ENCODE data around the gene RENBP. TPM values are rescaled to one million over a fixed set of nuclear protein-coding genes. Genes with fewer than 3 reads are reported as not detected.

The RENBP gene
- total and polyA plus RNA-seq, 9 of the 15 experiments (the other 6 are each of a cell fraction or from before 2014, with no cell fraction given) = 0.07 to 14.8 (median 10.6) TPM; not detected in 1

- TF ChIP-seq TAL1 (IDR thresholded peaks at IDR 0.05) = no peak
- TF ChIP-seq WHSC1 (IDR thresholded peaks at IDR 0.05; ENCODE audit: low read length) = no peak
- TF ChIP-seq STAT5B (CRISPR knock-in tag; IDR thresholded peaks at IDR 0.05) = no peak
- TF ChIP-seq ID3 (CRISPR knock-in tag; IDR thresholded peaks at IDR 0.05) = no peak
- TF ChIP-seq ID3 (tag; IDR thresholded peaks at IDR 0.05) = peak; percentile 68; the same call in 1 of the 2 replicates
- no peak for TF ChIP-seq SMARCA5 (IDR thresholded peaks at IDR 0.05)
- no peak for TF ChIP-seq SMAD2 (IDR thresholded peaks at IDR 0.05; ENCODE audit: low read depth, low read length)
- TF ChIP-seq, protein P1, sequence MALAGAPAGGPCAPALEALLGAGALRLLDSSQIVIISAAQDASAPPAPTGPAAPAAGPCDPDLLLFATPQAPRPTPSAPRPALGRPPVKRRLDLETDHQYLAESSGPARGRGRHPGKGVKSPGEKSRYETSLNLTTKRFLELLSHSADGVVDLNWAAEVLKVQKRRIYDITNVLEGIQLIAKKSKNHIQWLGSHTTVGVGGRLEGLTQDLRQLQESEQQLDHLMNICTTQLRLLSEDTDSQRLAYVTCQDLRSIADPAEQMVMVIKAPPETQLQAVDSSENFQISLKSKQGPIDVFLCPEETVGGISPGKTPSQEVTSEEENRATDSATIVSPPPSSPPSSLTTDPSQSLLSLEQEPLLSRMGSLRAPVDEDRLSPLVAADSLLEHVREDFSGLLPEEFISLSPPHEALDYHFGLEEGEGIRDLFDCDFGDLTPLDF (CRISPR knock-in tag; IDR thresholded peaks at IDR 0.05) = peak; percentile 78
- TF ChIP-seq ZNF764 (CRISPR knock-in tag; IDR thresholded peaks at IDR 0.05; ENCODE audit: low read depth) = no peak
- TF ChIP-seq MYC (IDR thresholded peaks at IDR 0.05; ENCODE audit: low read depth, low read length) = 0 out of 2 replicates have a peak, but pooled peaks have one; percentile 44
- TF ChIP-seq MYC (CRISPR knock-in tag; IDR thresholded peaks at IDR 0.05; ENCODE audit: borderline replicate concordance, low read depth) = no peak
- no peak for TF ChIP-seq IRF2 (CRISPR knock-in tag; IDR thresholded peaks at IDR 0.05)
- TF ChIP-seq ZNF445 (CRISPR knock-in tag; IDR thresholded peaks at IDR 0.05; ENCODE audit: low read depth) = no peak
- no peak for TF ChIP-seq ZC3H11A (IDR thresholded peaks at IDR 0.05; ENCODE audit: low read depth, low read length)
- TF ChIP-seq EWSR1 (IDR thresholded peaks at IDR 0.05; ENCODE audit: borderline replicate concordance, low read depth, partially characterized antibody) = no peak
- TF ChIP-seq HDAC8 (tag; IDR thresholded peaks at IDR 0.05) = no peak
- TF ChIP-seq SOX6 (IDR thresholded peaks at IDR 0.05) = 0 out of 2 replicates have a peak, but pooled peaks have one; percentile 27
- TF ChIP-seq NEUROD1 (IDR thresholded peaks at IDR 0.05; ENCODE audit: borderline replicate concordance, low read depth, low read length, partially characterized antibody) = no peak
- no peak for TF ChIP-seq POLR2H (tag; IDR thresholded peaks at IDR 0.05; ENCODE audit: low read depth)
These were observed 16.3 kb downstream of the RENBP start (continued) for GRCh38 chrX:153927922-153928760.
